Upper lobe of left lung (tissue), 4 donors: ENCODE results near the gene PHLDA3.

Experiments used
- CTCF ChIP-seq, 6 experiments: fragments of 450-650 bp in 4 of 6; fragments of 200-600 bp in 2 of 6; sonication (generic) in 2 of 6; IDR thresholded peaks; one replicate each; pipeline ENCODE4 v1.5.1; 2016 to 2019; ENCODE audit warnings: antibody characterized with exemption in 6 of 6
- EP300 ChIP-seq, 4 donors: sonication (generic); formaldehyde crosslinking; IDR thresholded peaks; one replicate each; pipeline ENCODE4 v1.5.1; 2017; ENCODE audit warnings: antibody characterized with exemption in 4 of 4, control low read depth in 2 of 4
- POLR2A ChIP-seq, 4 donors: fragments of 450-650 bp; IDR thresholded peaks; one replicate each; pipeline ENCODE4 v1.5.1; 2016 to 2017; ENCODE audit warnings: antibody characterized with exemption in 4 of 4, mild to moderate bottlenecking in 2 of 4
- POLR2AphosphoS5 ChIP-seq, 2 donors: sonication (generic); formaldehyde crosslinking; IDR thresholded peaks; one replicate each; pipeline ENCODE4 v1.5.1; 2017; ENCODE audit warnings: antibody characterized with exemption in 2 of 2

GRCh38 chr1:201444792-201445191, 24.2 kb downstream of the PHLDA3 start:
- TF ChIP-seq CTCF (IDR thresholded peaks at IDR 0.05) (no peak), POLR2A (IDR thresholded peaks at IDR 0.05) (no peak), EP300 (IDR thresholded peaks at IDR 0.05) (no peak), POLR2AphosphoS5 (IDR thresholded peaks at IDR 0.05) (no peak)
